Stimulated activated CD8-positive, alpha-beta memory T cell treated with anti-CD3 and anti-CD28 coated beads, Interleukin-4, amount 100 ng/mL, for 24 hours (primary cell): ENCODE results near the gene SFXN2.

Experiments
- DNase-seq: peaks from one replicate; pipeline ENCODE4 v3.0.0-alpha.2; 2020; ENCODE audit warnings: low read depth

Gene SFXN2

GRCh38 chr10:102777711-102778453, 63.4 kb downstream of the SFXN2 start:
- no peak for DNase-seq

- DNase-seq: no peak
Observed at GRCh38 chr10:102778781-102779180, 64.3 kb downstream of the SFXN2 start.

- no peak for DNase-seq
Observed at GRCh38 chr10:102779680-102780526, 65.5 kb downstream of the SFXN2 start.

GRCh38 chr10:102780527-102780808, 66.0 kb downstream of the SFXN2 start:
- no peak for DNase-seq

- DNase-seq: no peak
Observed at GRCh38 chr10:102781090-102781920, 66.9 kb downstream of the SFXN2 start.

DNA sequence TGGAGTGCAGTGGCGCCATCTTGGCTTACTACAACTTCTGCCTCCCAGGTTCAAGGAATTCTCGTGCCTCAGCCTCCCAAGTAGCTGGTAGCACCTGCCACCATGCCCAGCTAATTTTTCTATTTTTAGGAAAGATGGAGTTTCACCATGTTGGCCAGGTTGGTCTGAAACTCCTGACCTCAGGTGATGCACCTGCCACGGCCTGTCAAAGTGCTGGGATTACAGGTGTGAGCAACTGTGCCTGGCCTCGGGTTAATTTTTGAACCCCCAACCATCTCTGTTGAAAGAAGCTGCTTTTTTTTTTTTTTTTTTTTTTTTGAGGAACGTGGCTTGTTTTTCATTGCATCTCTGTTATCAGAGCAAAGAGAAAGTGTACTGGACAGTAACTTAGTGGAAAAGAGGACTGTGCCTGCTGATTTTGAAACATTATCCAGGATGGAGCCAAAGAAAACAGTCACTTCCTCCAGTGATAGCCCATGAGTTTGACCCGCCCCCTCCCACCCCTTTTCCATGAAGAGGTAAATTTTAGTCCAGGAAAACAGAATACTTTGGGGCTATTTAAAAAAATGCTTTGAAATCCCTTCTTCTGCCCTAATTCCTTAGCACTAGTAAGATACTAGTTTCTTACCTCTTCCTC, 67.6 kb downstream of the SFXN2 start:
- DNase-seq: no peak

DNA sequence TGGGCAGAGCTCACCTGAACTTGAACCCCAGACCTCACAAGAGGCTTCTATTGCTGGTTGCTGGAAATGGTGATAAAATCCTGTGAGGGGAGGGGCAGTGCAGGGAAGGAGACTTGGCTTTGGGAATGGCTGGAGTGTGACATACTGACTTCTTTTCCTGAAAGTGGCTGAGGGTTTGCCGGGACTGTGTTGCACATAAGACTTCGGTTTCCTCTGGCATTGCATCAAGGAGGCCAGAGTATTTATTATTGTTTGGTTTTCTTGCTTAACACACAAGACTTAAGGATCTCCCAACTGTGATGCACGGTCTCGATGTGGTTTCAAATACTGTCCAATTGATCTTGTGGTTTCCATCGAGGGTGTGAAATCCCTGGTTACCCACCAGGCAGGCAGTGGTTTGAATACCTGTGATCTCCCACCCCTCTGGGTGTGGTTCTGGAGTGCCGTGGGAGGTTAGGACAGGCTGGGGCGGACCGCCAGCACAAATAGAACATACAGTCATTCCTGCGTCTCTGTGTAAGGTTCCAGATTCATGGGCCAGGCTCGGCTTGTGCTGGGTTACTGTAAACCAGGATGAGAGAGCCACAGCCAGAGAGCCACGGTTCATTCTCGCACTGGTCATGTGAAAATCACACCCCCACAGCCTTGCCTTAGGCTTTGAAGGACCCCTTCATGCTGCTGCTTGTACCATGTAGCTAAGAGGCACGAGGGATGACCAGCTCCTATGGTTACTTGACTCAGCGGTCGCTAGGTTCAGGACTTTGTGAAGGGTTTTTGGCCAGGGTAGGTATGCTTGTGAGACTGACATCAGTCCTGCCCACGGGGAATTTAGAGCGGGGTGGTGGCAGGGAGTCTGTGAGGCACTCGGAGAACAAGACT, 68.5 kb downstream of the SFXN2 start:
- no peak for DNase-seq

DNA sequence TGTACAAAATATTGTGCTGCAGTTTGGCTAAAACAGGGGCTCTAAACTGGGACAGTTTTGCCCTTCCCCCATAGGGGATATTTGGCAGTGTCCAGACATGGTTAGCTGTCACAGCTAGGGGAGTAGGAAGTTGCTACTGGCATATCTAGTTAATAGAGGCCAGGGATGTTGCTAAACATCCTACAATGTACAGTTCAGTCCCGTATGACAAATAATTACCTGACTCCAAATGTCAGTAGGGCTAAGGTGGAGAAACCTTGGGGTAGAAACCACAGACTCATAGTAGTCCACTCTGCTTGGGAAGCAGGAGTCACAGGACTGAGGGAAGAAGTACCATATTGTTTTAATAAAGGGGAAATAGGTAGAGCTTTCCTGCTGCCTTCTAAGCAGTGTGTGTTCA, 69.1 kb downstream of the SFXN2 start:
- DNase-seq: no peak

GRCh38 chr10:102785818-102786217, 71.4 kb downstream of the SFXN2 start:
- no peak for DNase-seq

- DNase-seq: no peak
Observed at GRCh38 chr10:102791754-102792395, 77.4 kb downstream of the SFXN2 start.
